ENCODE data around the gene USP12.

Gene USP12

DNA sequence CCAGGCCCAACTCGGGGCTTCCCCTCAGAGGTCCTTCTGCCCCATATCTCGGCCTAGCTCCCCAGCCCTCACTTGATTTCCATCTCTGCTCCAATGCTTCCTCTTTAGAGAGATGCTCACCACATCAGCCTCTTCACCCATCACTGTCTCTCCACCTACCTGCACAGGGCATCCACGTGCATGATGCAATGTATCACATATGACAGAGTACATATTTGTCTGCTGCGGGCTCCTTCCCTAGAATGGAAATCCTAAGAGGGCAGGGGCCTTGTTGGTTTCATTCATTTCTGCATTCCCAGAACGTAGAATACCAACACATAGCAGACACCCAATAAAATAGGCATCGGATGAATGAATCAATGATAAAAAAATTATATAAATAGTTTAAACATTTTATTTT, 130.3 kb downstream of the USP12 start:
- Histone ChIP-seq H3K4me3 (replicated peaks; ENCODE audit: insufficient read depth, low read length) (no peak overlapping the region), H3K27ac (replicated peaks) (no peak overlapping the region), H3K27me3 (ENCODE audit: insufficient read depth, poor library complexity, severe bottlenecking) (peaks cover 5% of the 10 kb centered on the region)
- TF ChIP-seq GABPA (IDR thresholded peaks at IDR 0.05; ENCODE audit: low read depth): no peak
- no peak for TF ChIP-seq POLR2AphosphoS5 (IDR thresholded peaks at IDR 0.05; ENCODE audit: low read depth)
- TF ChIP-seq, protein P1, sequence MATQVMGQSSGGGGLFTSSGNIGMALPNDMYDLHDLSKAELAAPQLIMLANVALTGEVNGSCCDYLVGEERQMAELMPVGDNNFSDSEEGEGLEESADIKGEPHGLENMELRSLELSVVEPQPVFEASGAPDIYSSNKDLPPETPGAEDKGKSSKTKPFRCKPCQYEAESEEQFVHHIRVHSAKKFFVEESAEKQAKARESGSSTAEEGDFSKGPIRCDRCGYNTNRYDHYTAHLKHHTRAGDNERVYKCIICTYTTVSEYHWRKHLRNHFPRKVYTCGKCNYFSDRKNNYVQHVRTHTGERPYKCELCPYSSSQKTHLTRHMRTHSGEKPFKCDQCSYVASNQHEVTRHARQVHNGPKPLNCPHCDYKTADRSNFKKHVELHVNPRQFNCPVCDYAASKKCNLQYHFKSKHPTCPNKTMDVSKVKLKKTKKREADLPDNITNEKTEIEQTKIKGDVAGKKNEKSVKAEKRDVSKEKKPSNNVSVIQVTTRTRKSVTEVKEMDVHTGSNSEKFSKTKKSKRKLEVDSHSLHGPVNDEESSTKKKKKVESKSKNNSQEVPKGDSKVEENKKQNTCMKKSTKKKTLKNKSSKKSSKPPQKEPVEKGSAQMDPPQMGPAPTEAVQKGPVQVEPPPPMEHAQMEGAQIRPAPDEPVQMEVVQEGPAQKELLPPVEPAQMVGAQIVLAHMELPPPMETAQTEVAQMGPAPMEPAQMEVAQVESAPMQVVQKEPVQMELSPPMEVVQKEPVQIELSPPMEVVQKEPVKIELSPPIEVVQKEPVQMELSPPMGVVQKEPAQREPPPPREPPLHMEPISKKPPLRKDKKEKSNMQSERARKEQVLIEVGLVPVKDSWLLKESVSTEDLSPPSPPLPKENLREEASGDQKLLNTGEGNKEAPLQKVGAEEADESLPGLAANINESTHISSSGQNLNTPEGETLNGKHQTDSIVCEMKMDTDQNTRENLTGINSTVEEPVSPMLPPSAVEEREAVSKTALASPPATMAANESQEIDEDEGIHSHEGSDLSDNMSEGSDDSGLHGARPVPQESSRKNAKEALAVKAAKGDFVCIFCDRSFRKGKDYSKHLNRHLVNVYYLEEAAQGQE (IDR thresholded peaks at IDR 0.05; ENCODE audit: insufficient replicate concordance, low read depth): no peak
- TF ChIP-seq SPI1 (IDR thresholded peaks at IDR 0.05; ENCODE audit: borderline replicate concordance, low read depth): no peak
- no peak for TF ChIP-seq CTCF (IDR thresholded peaks at IDR 0.05; ENCODE audit: insufficient read depth, low read length)
- no peak for DNase-seq (ENCODE audit: low read depth in 1 of 2, low spot score in 1 of 2)

DNA sequence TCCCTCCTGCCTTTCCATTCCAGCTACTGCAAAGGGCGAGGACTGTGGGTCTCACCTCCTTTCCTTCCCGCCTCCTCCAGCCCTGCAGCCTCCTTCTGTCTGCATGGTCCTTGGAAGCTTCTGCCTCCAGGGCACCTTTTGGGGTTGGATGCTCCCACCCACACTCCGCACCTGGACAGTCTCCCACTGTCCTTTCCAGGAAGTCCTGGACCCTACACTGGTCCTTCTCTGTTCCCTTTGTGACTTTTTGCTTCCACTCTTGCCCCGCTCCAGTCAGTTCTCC, 130.8 kb downstream of the USP12 start:
- DNase-seq (ENCODE audit: low read depth in 1 of 2, low spot score in 1 of 2): no peak
- no peak overlapping the region for H3K27ac ChIP-seq (replicated peaks)
- TF ChIP-seq GABPA (IDR thresholded peaks at IDR 0.05; ENCODE audit: low read depth) (no peak), POLR2AphosphoS5 (IDR thresholded peaks at IDR 0.05; ENCODE audit: low read depth) (no peak), CTCF (IDR thresholded peaks at IDR 0.05; ENCODE audit: insufficient read depth, low read length) (no peak), SPI1 (IDR thresholded peaks at IDR 0.05; ENCODE audit: borderline replicate concordance, low read depth) (no peak)
- TF ChIP-seq, protein P1 (IDR thresholded peaks at IDR 0.05; ENCODE audit: insufficient replicate concordance, low read depth): no peak

DNA sequence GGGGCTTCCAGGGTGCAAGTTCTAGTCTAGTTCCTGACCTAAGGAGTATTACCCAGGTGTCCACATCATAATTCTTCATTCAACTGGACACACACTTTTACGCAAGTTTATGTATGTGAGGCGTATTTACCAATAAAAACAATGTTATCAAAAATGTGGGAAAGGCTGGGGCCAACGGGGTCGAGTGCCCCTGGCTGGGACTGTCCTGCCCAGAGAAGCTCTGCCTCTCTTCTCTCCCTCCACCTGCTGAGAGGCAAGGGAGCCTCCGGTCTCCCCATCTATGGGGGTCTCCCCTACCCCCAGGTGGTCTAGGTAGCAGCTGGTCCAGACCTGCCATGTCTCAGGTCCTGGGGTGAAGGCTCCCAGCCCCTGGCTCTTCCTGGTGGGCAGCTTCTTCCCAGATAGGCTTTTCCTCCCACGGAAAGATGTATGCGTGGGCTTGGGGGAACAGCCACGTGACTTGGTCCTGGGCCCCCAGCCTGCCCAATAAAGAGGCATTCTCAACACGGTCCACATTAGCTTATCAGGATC, 132.4 kb downstream of the USP12 start:
- no peak for DNase-seq (ENCODE audit: low read depth in 1 of 2, low spot score in 1 of 2)
- no peak overlapping the region for H3K27ac ChIP-seq (replicated peaks)
- TF ChIP-seq GABPA (IDR thresholded peaks at IDR 0.05; ENCODE audit: low read depth): no peak
- no peak for TF ChIP-seq SPI1 (IDR thresholded peaks at IDR 0.05; ENCODE audit: borderline replicate concordance, low read depth)
- no peak for TF ChIP-seq CTCF (IDR thresholded peaks at IDR 0.05; ENCODE audit: insufficient read depth, low read length)
- TF ChIP-seq POLR2AphosphoS5 (IDR thresholded peaks at IDR 0.05; ENCODE audit: low read depth): no peak
- TF ChIP-seq, protein P1 (IDR thresholded peaks at IDR 0.05; ENCODE audit: insufficient replicate concordance, low read depth): no peak
- no peak overlapping the region for H3K4me3 ChIP-seq (replicated peaks; ENCODE audit: insufficient read depth, low read length)
- H3K27me3 ChIP-seq (ENCODE audit: insufficient read depth, poor library complexity, severe bottlenecking): peaks cover 5% of the 10 kb centered on the region

More for the DNA sequence above, 130.8 kb downstream of the USP12 start:
- H3K27me3 ChIP-seq (ENCODE audit: insufficient read depth, poor library complexity, severe bottlenecking): peaks cover 5% of the 10 kb centered on the region
- H3K4me3 ChIP-seq (replicated peaks; ENCODE audit: insufficient read depth, low read length): no peak overlapping the region

All from HL-60 (cell line).